HEK293 (cell line): ENCODE results near the gene FAM180A.

Experiments
- IKZF3 ChIP-seq: fragments of 450-650 bp; IDR thresholded peaks from 2 replicates; pipeline ENCODE4 v1.5.0; 2018; ENCODE audit warnings: missing biosample characterization, mild to moderate bottlenecking, missing genetic modification characterization, moderate library complexity
- RBAK ChIP-seq: fragments of 450-650 bp; formaldehyde crosslinking; IDR thresholded peaks from 2 replicates; pipeline ENCODE4 v1.5.1; 2016; ENCODE audit warnings: missing biosample characterization, missing genetic modification characterization
- ZNF350 ChIP-seq: fragments of 450-650 bp; formaldehyde crosslinking; IDR thresholded peaks from 2 replicates; pipeline ENCODE4 v1.5.0; 2017; ENCODE audit warnings: missing biosample characterization, mild to moderate bottlenecking, missing genetic modification characterization
- TF ChIP-seq, protein P1 (sequence below): fragments of 450-650 bp; formaldehyde crosslinking; IDR thresholded peaks from 2 replicates; pipeline ENCODE4 v1.5.1; 2016; ENCODE audit warnings: missing biosample characterization, missing genetic modification characterization

DNA sequence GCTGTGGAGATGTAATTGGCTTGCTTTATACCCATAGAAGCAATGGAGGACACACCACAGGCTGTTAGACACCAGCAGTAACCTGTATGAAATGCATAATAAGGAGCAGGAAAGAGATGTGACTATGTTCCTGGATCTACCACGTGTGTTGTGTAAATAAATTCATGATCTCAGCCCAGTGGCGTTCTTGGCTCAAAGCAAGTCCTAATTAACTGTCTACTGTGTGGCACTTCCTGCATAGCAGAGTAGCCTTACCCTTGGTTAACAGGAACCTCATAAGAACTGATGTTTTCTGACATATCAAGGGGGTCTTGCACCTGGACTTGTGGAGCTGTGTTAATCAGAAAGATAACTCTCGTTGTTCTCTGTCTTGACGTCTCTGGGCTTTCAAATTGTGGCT lies 25.7 kb upstream of the FAM180A start:
- no peak for TF ChIP-seq IKZF3 (tag by site-specific recombination)
- no peak for TF ChIP-seq RBAK
- TF ChIP-seq, protein P1, sequence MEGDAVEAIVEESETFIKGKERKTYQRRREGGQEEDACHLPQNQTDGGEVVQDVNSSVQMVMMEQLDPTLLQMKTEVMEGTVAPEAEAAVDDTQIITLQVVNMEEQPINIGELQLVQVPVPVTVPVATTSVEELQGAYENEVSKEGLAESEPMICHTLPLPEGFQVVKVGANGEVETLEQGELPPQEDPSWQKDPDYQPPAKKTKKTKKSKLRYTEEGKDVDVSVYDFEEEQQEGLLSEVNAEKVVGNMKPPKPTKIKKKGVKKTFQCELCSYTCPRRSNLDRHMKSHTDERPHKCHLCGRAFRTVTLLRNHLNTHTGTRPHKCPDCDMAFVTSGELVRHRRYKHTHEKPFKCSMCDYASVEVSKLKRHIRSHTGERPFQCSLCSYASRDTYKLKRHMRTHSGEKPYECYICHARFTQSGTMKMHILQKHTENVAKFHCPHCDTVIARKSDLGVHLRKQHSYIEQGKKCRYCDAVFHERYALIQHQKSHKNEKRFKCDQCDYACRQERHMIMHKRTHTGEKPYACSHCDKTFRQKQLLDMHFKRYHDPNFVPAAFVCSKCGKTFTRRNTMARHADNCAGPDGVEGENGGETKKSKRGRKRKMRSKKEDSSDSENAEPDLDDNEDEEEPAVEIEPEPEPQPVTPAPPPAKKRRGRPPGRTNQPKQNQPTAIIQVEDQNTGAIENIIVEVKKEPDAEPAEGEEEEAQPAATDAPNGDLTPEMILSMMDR (tag by site-specific recombination), result no peak
- no peak for TF ChIP-seq ZNF350
